Liver (tissue), 9 donors: Measurements from ENCODE around the gene PARVB. TPM values are rescaled to one million over a fixed set of nuclear protein-coding genes. Genes with fewer than 3 reads are reported as not detected.

ENCODE experiments used
- DNase-seq: peaks from one replicate; pipeline ENCODE4 v3.0.0-alpha.2; 2017; ENCODE audit warnings: low spot score
- H3K27ac ChIP-seq, 2 donors: one replicate each; pipeline ENCODE4 v1.7.0; 2013; ENCODE audit warnings: inconsistent platforms in 2 of 2, low read length in 2 of 2, control low read depth in 1 of 2, low read depth in 1 of 2, mild to moderate bottlenecking in 1 of 2
- H3K27me3 ChIP-seq, 4 donors: one replicate each; pipeline versions ENCODE4 v1.6.1 to v1.7.0; 2013; ENCODE audit warnings: low read length in 3 of 4, inconsistent platforms in 1 of 4, mild to moderate bottlenecking in 1 of 4, moderate library complexity in 1 of 4; ENCODE audit not compliant: control insufficient read depth in 4 of 4, insufficient read depth in 4 of 4
- H3K36me3 ChIP-seq, 4 donors: one replicate each; pipeline versions ENCODE4 v1.6.1 to v1.7.0; 2013; ENCODE audit warnings: low read length in 3 of 4, mild to moderate bottlenecking in 3 of 4, low read depth in 1 of 4, moderate library complexity in 1 of 4; ENCODE audit not compliant: control insufficient read depth in 4 of 4, insufficient read depth in 3 of 4
- H3K4me1 ChIP-seq, 4 donors: one replicate each; pipeline versions ENCODE4 v1.6.1 to v1.7.0; 2013; ENCODE audit warnings: low read length in 3 of 4, mild to moderate bottlenecking in 3 of 4, moderate library complexity in 1 of 4; ENCODE audit not compliant: control insufficient read depth in 4 of 4, insufficient read depth in 4 of 4
- H3K4me3 ChIP-seq, 3 donors: one replicate each; pipeline versions ENCODE4 v1.6.1 to v1.7.0; 2013; ENCODE audit warnings: low read length in 3 of 3, control low read depth in 1 of 3, low read depth in 1 of 3, mild to moderate bottlenecking in 1 of 3
- H3K9ac ChIP-seq, 2 donors: one replicate each; pipeline ENCODE4 v1.7.0; 2013; ENCODE audit warnings: low read length in 2 of 2, mild to moderate bottlenecking in 2 of 2, moderate library complexity in 2 of 2, control low read depth in 1 of 2, low read depth in 1 of 2
- H3K9me3 ChIP-seq, 4 donors: one replicate each; pipeline versions ENCODE4 v1.6.1 to v1.7.0; 2013; ENCODE audit warnings: low read length in 3 of 4; ENCODE audit not compliant: control insufficient read depth in 4 of 4
- CTCF ChIP-seq: fragments of 150-350 bp; IDR thresholded peaks from 2 replicates; pipeline ENCODE4 v1.5.1; 2017; ENCODE audit warnings: improper control_type of control experiment, low read depth, low read length; ENCODE audit not compliant: missing input control
- FOXA1 ChIP-seq: IDR thresholded peaks from 2 replicates; pipeline ENCODE4 v1.6.1; 2016; ENCODE audit warnings: antibody characterized with exemption
- FOXA2 ChIP-seq: IDR thresholded peaks from 2 replicates; pipeline ENCODE4 v1.6.1; 2016; ENCODE audit warnings: antibody characterized with exemption
- GABPA ChIP-seq, 2 donors: IDR thresholded peaks in 1 of 2; conservative IDR thresholded peaks in 1 of 2; 2 replicates each; pipeline ENCODE4 v1.6.1; 2016; ENCODE audit warnings: antibody characterized with exemption in 2 of 2, mild to moderate bottlenecking in 1 of 2, moderate library complexity in 1 of 2
- HNF4A ChIP-seq, 2 donors: conservative IDR thresholded peaks; 2 replicates each; pipeline ENCODE4 v1.6.1; 2016; ENCODE audit warnings: antibody characterized with exemption in 2 of 2, mild to moderate bottlenecking in 2 of 2
- HNF4G ChIP-seq: IDR thresholded peaks from 2 replicates; pipeline ENCODE4 v1.6.1; 2016; ENCODE audit warnings: antibody characterized with exemption
- JUND ChIP-seq, 2 donors: IDR thresholded peaks; 2 replicates each; pipeline ENCODE4 v1.6.1; 2016; ENCODE audit warnings: antibody characterized with exemption in 2 of 2
- MAX ChIP-seq: IDR thresholded peaks from 2 replicates; pipeline ENCODE4 v1.6.1; 2016; ENCODE audit warnings: antibody characterized with exemption
- NR2F2 ChIP-seq: IDR thresholded peaks from 2 replicates; pipeline ENCODE4 v1.6.1; 2016; ENCODE audit warnings: antibody characterized with exemption
- RAD21 ChIP-seq, 2 donors: IDR thresholded peaks; 2 replicates each; pipeline ENCODE4 v1.6.1; 2016; ENCODE audit warnings: antibody characterized with exemption in 2 of 2, mild to moderate bottlenecking in 2 of 2
- SP1 ChIP-seq: IDR thresholded peaks from 2 replicates; pipeline ENCODE4 v1.6.1; 2018; ENCODE audit warnings: antibody characterized with exemption, mild to moderate bottlenecking
- TAF1 ChIP-seq: conservative IDR thresholded peaks from 2 replicates; pipeline ENCODE4 v1.6.1; 2016; ENCODE audit warnings: antibody characterized with exemption, mild to moderate bottlenecking
- YY1 ChIP-seq: IDR thresholded peaks from 2 replicates; pipeline ENCODE4 v1.6.1; 2016; ENCODE audit warnings: antibody characterized with exemption, mild to moderate bottlenecking
- WGBS: extraction: QIAGEN DNeasy Blood & Tissue Kit; methylation state at CpG from one replicate; pipeline ENCODE4 v1.1.7; 2013; 5-methylcytosine and 5-hydroxymethylcytosine counted together
- polyA plus RNA-seq, 2 donors: library from polyadenylated mRNA; stranded (reverse) in 1 of 2; unstranded in 1 of 2; fragments of 200-250 nt in 1 of 2; fragments of >200 nt in 1 of 2; fragmentation: Nextera tagmentation in 1 of 2; extraction: Ambion mirVana in 1 of 2; gene quantifications; one replicate each; pipeline versions ENCODE4 v1.2.1 to v1.2.3, GENCODE V29; 2013 to 2015
- total RNA-seq, 2 donors: library from RNA; depleted of rRNA; stranded (reverse); fragments of >200 nt; gene quantifications; one replicate each; pipeline ENCODE4 v1.2.3, GENCODE V29; 2014
- TF ChIP-seq, protein P1 (sequence below): IDR thresholded peaks from 2 replicates; pipeline ENCODE4 v1.6.1; 2016; ENCODE audit warnings: antibody characterized with exemption
- donor health status: healthy.
- donor health status: healthy.
- donor health status: healthy.
- donor health status: healthy.
- donor health status: healthy.

The PARVB gene
- total RNA-seq: 10 to 100 TPM; 14.0 to 55.5 TPM
- 10 to 100 TPM in 1 of 2 donors, 1 to 10 TPM in 1; 3.2 to 21.5 TPM for polyA plus RNA-seq

DNA sequence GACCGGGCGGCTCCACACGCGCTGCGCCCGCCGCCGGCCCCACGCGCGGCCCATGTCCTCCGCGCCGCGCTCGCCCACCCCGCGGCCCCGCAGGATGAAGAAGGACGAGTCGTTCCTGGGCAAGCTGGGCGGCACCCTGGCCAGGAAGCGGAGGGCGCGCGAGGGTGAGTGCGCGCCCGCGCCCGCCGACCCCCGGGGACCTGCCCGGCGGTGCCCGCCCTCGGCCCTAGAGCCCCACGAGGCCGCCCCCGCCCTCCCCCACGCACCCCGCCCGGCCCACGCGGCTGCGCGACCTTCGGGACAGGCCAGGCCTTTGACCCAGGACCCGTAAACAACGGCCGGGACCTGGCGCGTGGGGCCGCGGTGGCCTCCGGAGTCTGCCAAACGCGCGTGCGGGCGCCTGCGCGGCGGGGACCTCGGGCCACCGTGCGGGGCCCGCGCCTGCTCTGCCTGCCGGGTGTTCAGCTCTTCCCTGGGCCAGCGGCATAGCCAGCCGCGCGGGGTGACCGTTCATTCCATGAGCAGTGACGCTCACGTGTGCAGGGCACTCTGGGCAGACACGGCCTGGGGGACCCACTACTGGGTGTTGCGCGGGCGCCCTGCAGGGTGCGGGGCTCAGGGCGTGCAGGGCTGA is at the start of gene PARVB:
PARVB (plus strand) TSS at position 15 of the 634 bp plus-strand sequence; CDS start at position 53, 38 bp downstream.
- no peak for DNase-seq
- no peak for TF ChIP-seq CTCF
- TF ChIP-seq SP1: no peak
- no peak for TF ChIP-seq YY1
- no peak for TF ChIP-seq HNF4A (conservative IDR thresholded peaks at IDR 0.05)
- TF ChIP-seq JUND (IDR thresholded peaks at IDR 0.05): no peak
- TF ChIP-seq FOXA2: no peak
- TF ChIP-seq FOXA1: no peak
- TF ChIP-seq TAF1: no peak
- no peak for TF ChIP-seq GABPA (IDR thresholded peaks at IDR 0.05 in 1 of 2, conservative IDR thresholded peaks at IDR 0.05 in 1 of 2)
- TF ChIP-seq HNF4G: no peak
- no peak for TF ChIP-seq NR2F2
- no peak for TF ChIP-seq RAD21 (IDR thresholded peaks at IDR 0.05)
- peak within 1 kb of the TSS in 1 of 2 donors; percentile 53 for H3K9ac ChIP-seq
- peaks cover 6 to 16% (median 11%) of the 10 kb centered on the region in 4 donors for H3K4me1 ChIP-seq
- no peaks in the 10 kb centered on the region for H3K27me3 ChIP-seq
- no peaks in the 10 kb centered on the region for H3K36me3 ChIP-seq
- H3K4me3 ChIP-seq: peak within 1 kb of the TSS; percentile 64 to 73 (median 67)
- peak within 1 kb of the TSS; percentile 89 to 91 for H3K27ac ChIP-seq
- WGBS: 2% methylated on average over 83 of the region's 83 CpGs
- H3K9me3 ChIP-seq: no peaks in the 10 kb centered on the region

DNA sequence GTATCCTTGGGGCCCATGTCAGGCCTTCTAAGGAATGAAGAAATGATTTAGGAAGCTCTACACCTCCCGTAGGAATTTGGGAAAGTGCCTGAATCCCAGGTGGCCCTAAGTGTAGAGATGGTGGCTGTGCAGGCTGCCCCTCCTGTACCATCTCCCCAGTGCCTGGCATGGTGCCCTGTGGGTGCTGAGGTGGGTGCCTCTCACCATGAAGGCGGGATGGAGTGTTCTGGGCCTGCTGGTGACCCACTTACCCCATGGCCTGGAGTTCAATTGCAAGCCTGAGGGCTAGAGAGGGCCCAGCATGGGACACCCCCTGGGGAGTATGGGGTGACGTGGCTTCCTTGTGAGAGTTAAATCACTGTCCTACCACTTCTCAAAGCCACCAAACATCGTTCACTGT is 49.1 kb upstream of the PARVB start:
- Histone ChIP-seq H3K27ac (no peak overlapping the region), H3K4me1 (peaks cover 0 to 2% (median 0%) of the 10 kb centered on the region in 4 donors), H3K27me3 (no peaks in the 10 kb centered on the region), H3K9me3 (no peaks in the 10 kb centered on the region), H3K4me3 (no peak overlapping the region), H3K36me3 (peaks cover 28 to 78% (median 63%) of the 10 kb centered on the region in 4 donors), H3K9ac (no peak overlapping the region)
- TF ChIP-seq FOXA1 (no peak), HNF4G (no peak), CTCF (no peak), JUND (IDR thresholded peaks at IDR 0.05) (no peak)
- 83% methylated on average over 4 of the region's 4 CpGs for WGBS
- no peak for DNase-seq

DNA sequence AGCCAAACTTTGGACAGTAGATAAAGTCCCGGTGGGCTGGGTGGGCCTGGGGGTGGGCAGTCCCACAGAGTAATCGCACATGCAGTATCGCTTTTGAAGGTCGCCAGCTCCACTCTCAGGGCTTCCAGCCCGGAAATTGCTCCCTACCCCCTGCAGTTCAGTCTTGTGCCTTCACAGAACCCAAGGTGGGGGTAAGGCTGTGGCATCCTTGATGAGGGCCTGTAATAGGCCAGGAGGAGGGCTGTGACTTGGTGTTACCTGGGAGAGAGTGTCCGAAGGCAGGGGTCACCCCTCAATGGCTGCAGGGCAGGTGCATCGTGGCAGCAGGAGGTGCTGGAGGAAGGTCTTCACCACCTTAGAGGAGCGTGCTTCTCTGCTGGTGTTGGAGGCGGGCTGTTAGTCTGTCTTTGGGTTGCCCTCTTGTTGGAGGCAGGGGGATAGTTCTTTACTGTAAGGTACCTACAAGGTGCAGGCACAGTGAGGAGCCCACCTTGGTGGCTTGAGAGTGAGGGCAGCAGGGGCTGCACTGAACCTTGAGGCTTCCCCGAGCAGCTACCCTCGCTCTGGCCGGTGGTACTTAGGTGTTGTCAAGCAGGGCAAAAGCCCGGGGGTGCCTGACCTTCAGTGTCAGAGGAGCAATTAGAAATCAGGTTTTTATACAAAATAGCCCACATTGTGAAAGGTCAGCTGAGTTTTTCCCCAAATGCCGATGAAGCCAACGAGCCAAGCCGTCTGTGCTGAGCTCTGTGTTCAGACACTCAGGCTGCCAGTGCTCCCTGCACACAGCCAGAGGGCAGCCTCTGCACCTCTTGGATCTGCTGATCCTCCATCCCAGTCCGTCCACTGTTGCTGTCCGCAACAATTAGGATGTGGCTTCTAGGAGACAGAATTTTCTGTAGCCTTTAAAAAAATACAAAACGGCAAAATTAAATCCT is 47.0 kb upstream of the PARVB start:
- no peaks in the 10 kb centered on the region for H3K27me3 ChIP-seq
- no peaks in the 10 kb centered on the region for H3K4me1 ChIP-seq
- WGBS: 96% methylated on average over 19 of the region's 19 CpGs
- no peak for DNase-seq
- H3K36me3 ChIP-seq: peaks cover 28 to 89% (median 69%) of the 10 kb centered on the region in 4 donors
- H3K27ac ChIP-seq: no peak overlapping the region
- no peak overlapping the region for H3K4me3 ChIP-seq
- H3K9me3 ChIP-seq: no peaks in the 10 kb centered on the region
- H3K9ac ChIP-seq: no peak overlapping the region
- TF ChIP-seq HNF4G: no peak
- no peak for TF ChIP-seq TAF1
- no peak for TF ChIP-seq FOXA2
- no peak for TF ChIP-seq JUND (IDR thresholded peaks at IDR 0.05)
- no peak for TF ChIP-seq CTCF
- TF ChIP-seq, protein P1, sequence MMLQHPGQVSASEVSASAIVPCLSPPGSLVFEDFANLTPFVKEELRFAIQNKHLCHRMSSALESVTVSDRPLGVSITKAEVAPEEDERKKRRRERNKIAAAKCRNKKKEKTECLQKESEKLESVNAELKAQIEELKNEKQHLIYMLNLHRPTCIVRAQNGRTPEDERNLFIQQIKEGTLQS: no peak
- TF ChIP-seq HNF4A (conservative IDR thresholded peaks at IDR 0.05): no peak
- no peak for TF ChIP-seq SP1
- no peak for TF ChIP-seq GABPA (IDR thresholded peaks at IDR 0.05 in 1 of 2, conservative IDR thresholded peaks at IDR 0.05 in 1 of 2)
- TF ChIP-seq RAD21 (IDR thresholded peaks at IDR 0.05): no peak
- TF ChIP-seq YY1: no peak
- TF ChIP-seq MAX: no peak
